Pancreas (tissue), 10 donors: ENCODE results near the gene DFFA. TPM values are rescaled to one million over a fixed set of nuclear protein-coding genes. Genes with fewer than 3 reads are reported as not detected.
"Not testable (repeated sequence)": the region's sequence is repeated elsewhere in the genome, so short reads cannot be mapped to it uniquely, and the experiment has no call there.

ENCODE experiments used
- ATAC-seq, 4 donors: fragments of 200-7000 bp; cut with Tn5 transposase; one replicate each; pipeline versions ENCODE4 v1.8.0 to v1.9.1; 2020; ENCODE audit warnings: mild to moderate bottlenecking in 4 of 4, moderate library complexity in 4 of 4
- DNase-seq, 6 donors: peaks; one replicate each; pipeline ENCODE4 v3.0.0-alpha.2; 2020
- FAIRE-seq: peaks from 2 replicates; lab custom pipeline; 2012; peaks lifted over from hg19 to GRCh38; lab: Jason Lieb, UNC
- H3K27ac ChIP-seq, 4 donors: fragments of 200-600 bp; sonication (generic); 1 replicate in 3 of 4; 2 replicates in 1 of 4; pipeline versions ENCODE4 v1.5.0 to v1.8.0; 2020
- H3K27me3 ChIP-seq, 4 donors: fragments of 200-600 bp; one replicate each; pipeline ENCODE4 v1.8.0; 2021
- H3K36me3 ChIP-seq, 3 donors: fragments of 200-600 bp; sonication (generic) in 1 of 3; one replicate each; pipeline versions ENCODE4 v1.5.0 to v1.8.0; 2020 to 2021
- H3K4me1 ChIP-seq, 3 donors: fragments of 200-600 bp; one replicate each; pipeline ENCODE4 v1.8.0; 2021
- H3K4me3 ChIP-seq, 4 donors: fragments of 200-600 bp; sonication (generic) in 2 of 4; one replicate each; pipeline versions ENCODE4 v1.5.0 to v1.8.0; 2020 to 2021
- H3K9me3 ChIP-seq, 4 donors: fragments of 200-600 bp; one replicate each; pipeline ENCODE4 v1.8.0; 2021
- CTCF ChIP-seq, 4 donors: fragments of 200-600 bp; sonication (generic) in 3 of 4; IDR thresholded peaks; one replicate each; pipeline versions ENCODE4 v1.5.0 to v1.8.0; 2021; ENCODE audit warnings: antibody characterized with exemption in 4 of 4
- WGBS, 2 donors: extraction: QIAGEN DNeasy Blood & Tissue Kit; methylation state at CpG; one replicate each; pipeline ENCODE4 v1.1.7; 2013; 5-methylcytosine and 5-hydroxymethylcytosine counted together
- intact Hi-C, 3 donors: fragments of 100-400 bp; cut with DNase I; formaldehyde crosslinking; loops; one replicate each; pipeline versions ENCODE4 v1.11.1 to v1.14.2; 2022
- polyA plus RNA-seq, 2 donors: library from polyadenylated mRNA; stranded (reverse); fragments of 200-250 nt; gene quantifications; one replicate each; pipeline ENCODE4 v1.2.3, GENCODE V29; 2013
- total RNA-seq, 6 donors: library from RNA; stranded (reverse); fragmentation: NEBNext Ultra II Directional in 4 of 6; extraction: Animal tissue kit (Norgen Biotek cat#: 25700) in 4 of 6; gene quantifications; one replicate each; pipeline versions ENCODE4 v1.2.1 to v1.2.4, GENCODE V29; 2021 to 2023
- donor health status: healthy with polysubstance abuse.
- donor health status: DM: no; HTN: no; CAD: no; lungs with moderate emphysema.
- donor health status: DM: no; HTN: no; CAD: no.
- donor health status: control.
- donor health status: control.
- donor health status: Bipolar disorder and iron deficiency.
- donor health status: DM: yes; HTN: yes; CAD: no.
- donor health status: DM: no; HTN: no; CAD: no.
- donor health status: DM: no; HTN: no; CAD: no.
- donor health status: DM: yes; HTN: yes; CAD: no.

DFFA gene
- total and polyA plus RNA-seq, 8 donors: 6.9 to 17.4 (median 14.4) TPM

GRCh38 chr1:10479296-10479695 is 7.0 kb upstream of the DFFA start:
- FAIRE-seq (no peak), DNase-seq (no peak), ATAC-seq (no peak)
- Histone ChIP-seq H3K4me3 (no peak overlapping the region), H3K4me1 (peaks cover 7 to 8% (median 7%) of the 10 kb centered on the region in 3 donors), H3K36me3 (no peaks in the 10 kb centered on the region), H3K9me3 (no peaks in the 10 kb centered on the region), H3K27me3 (no peaks in the 10 kb centered on the region), H3K27ac (no peak overlapping the region)
- WGBS, 2 donors: 74 to 78% methylated on average over 8 of the region's 8 CpGs
- intact Hi-C loops: no loop called here
- no peak for TF ChIP-seq CTCF (IDR thresholded peaks at IDR 0.05)

GRCh38 chr1:10475510-10475909 is 3.2 kb upstream of the DFFA start:
- DNase-seq: no peak
- 1% methylated on average over 13 of the region's 13 CpGs for WGBS, 2 donors
- Histone ChIP-seq H3K27me3 (no peaks in the 10 kb centered on the region), H3K4me3 (peak overlapping the region; percentile 72 to 94 (median 89)), H3K4me1 (peaks cover 7 to 19% (median 16%) of the 10 kb centered on the region in 3 donors), H3K36me3 (no peaks in the 10 kb centered on the region), H3K27ac (peak overlapping the region in 3 of 4 donors; percentile 39 to 74 (median 72)), H3K9me3 (no peaks in the 10 kb centered on the region)
- intact Hi-C loops: no loop called here
- TF ChIP-seq CTCF (IDR thresholded peaks at IDR 0.05): no peak
- ATAC-seq: peak in 1 of 4 donors; percentile 1
- no peak for FAIRE-seq

GRCh38 chr1:10474613-10475507 is 2.5 kb upstream of the DFFA start, which contains the start of gene PEX14:
Gene PEX14 (plus strand): TSS chr1:10474950. CDS start chr1:10474967, 17 bp downstream.
- peak within 1 kb of the TSS; percentile 39 to 74 (median 62) for H3K27ac ChIP-seq
- H3K4me1 ChIP-seq: peaks cover 7 to 19% (median 16%) of the 10 kb centered on the region in 3 donors
- peak within 1 kb of the TSS; percentile 72 to 94 (median 89) for H3K4me3 ChIP-seq
- no peaks in the 10 kb centered on the region for H3K9me3 ChIP-seq
- H3K36me3 ChIP-seq: no peaks in the 10 kb centered on the region
- intact Hi-C loops: no loop called here
- DNase-seq (peak; percentile 84 to 95 (median 86)), ATAC-seq (peak; percentile 86 to 92 (median 90)), FAIRE-seq (no peak)
- TF ChIP-seq CTCF (IDR thresholded peaks at IDR 0.05): no peak
- WGBS, 2 donors: 9 to 13% methylated on average over 37 to 50 of the region's 50 CpGs
- H3K27me3 ChIP-seq: no peaks in the 10 kb centered on the region

GRCh38 chr1:10474309-10474612 is 1.9 kb upstream of the DFFA start:
- H3K4me1 ChIP-seq: peaks cover 7 to 19% (median 16%) of the 10 kb centered on the region in 3 donors
- H3K36me3 ChIP-seq, FAIRE-seq, DNase-seq, intact Hi-C loops, H3K9me3 ChIP-seq, ATAC-seq, H3K27me3 ChIP-seq: not testable (repeated sequence)
- 81 to 85% methylated on average over 10 of the region's 10 CpGs for WGBS, 2 donors
- H3K4me3 ChIP-seq: peak overlapping the region; percentile 72 to 94 (median 89)
- H3K27ac ChIP-seq: peak overlapping the region in 2 of 4 donors; percentile 72 to 74

GRCh38 chr1:10473145-10473765 is 926 bp upstream of the DFFA start:
- no peak for TF ChIP-seq CTCF (IDR thresholded peaks at IDR 0.05)
- Histone ChIP-seq H3K36me3 (peaks cover 0 to 3% (median 0%) of the 10 kb centered on the region in 3 donors), H3K9me3 (no peaks in the 10 kb centered on the region), H3K27ac (no peak overlapping the region), H3K4me3 (no peak overlapping the region), H3K27me3 (no peaks in the 10 kb centered on the region), H3K4me1 (peaks cover 7 to 19% (median 16%) of the 10 kb centered on the region in 3 donors)
- intact Hi-C loops: no loop called here
- ATAC-seq (no peak), DNase-seq (no peak), FAIRE-seq (no peak)
- 84 to 91% methylated on average over 23 of the region's 23 CpGs for WGBS, 2 donors
